ENCODE data around the gene CFAP20.
"Not testable (repeated sequence)": the region's sequence is repeated elsewhere in the genome, so short reads cannot be mapped to it uniquely, and the experiment has no call there.

Gene CFAP20

GRCh38 chr16:58099956-58100300, 29.3 kb downstream of the CFAP20 start:
- Mint-ChIP-seq H3K9me3 (no peaks in the 10 kb centered on the region), H3K4me1 (peaks cover 45% of the 10 kb centered on the region)

GRCh38 chr16:58099097-58099955, 29.9 kb downstream of the CFAP20 start:
- Mint-ChIP-seq H3K27me3 (ENCODE audit: low read depth) (no peaks in the 10 kb centered on the region), H3K4me1 (peaks cover 45% of the 10 kb centered on the region), H3K27ac (peak overlapping the region; percentile 56 to 87 (median 70)), H3K36me3 (ENCODE audit: low read depth) (no peaks in the 10 kb centered on the region), H3K9me3 (no peaks in the 10 kb centered on the region), H3K4me3 (peak overlapping the region in 1 of 3 experiments; percentile 45)
- TF ChIP-seq CTCF (IDR thresholded peaks at IDR 0.05; ENCODE audit: unreplicated experiment in 3 of 3), result no peak

More at GRCh38 chr16:58099956-58100300, 29.3 kb downstream of the CFAP20 start:
- no peak for TF ChIP-seq CTCF (IDR thresholded peaks at IDR 0.05; ENCODE audit: unreplicated experiment in 3 of 3)
- Mint-ChIP-seq H3K27ac (peak overlapping the region; percentile 26 to 70 (median 33)), H3K4me3 (no peak overlapping the region), H3K27me3 (ENCODE audit: low read depth) (no peaks in the 10 kb centered on the region), H3K36me3 (ENCODE audit: low read depth) (no peaks in the 10 kb centered on the region)

- no peak for TF ChIP-seq CTCF (IDR thresholded peaks at IDR 0.05; ENCODE audit: unreplicated experiment in 3 of 3)
- H3K4me1 Mint-ChIP-seq, result peaks cover 45% of the 10 kb centered on the region
- H3K36me3 Mint-ChIP-seq (ENCODE audit: low read depth), result no peaks in the 10 kb centered on the region
- H3K27ac Mint-ChIP-seq, result no peak overlapping the region
- no peaks in the 10 kb centered on the region for H3K27me3 Mint-ChIP-seq (ENCODE audit: low read depth)
- no peaks in the 10 kb centered on the region for H3K9me3 Mint-ChIP-seq
- H3K4me3 Mint-ChIP-seq, result no peak overlapping the region
These were observed 30.7 kb downstream of the CFAP20 start for GRCh38 chr16:58098207-58099096.

GRCh38 chr16:58096249-58096648, 32.9 kb downstream of the CFAP20 start:
- H3K27me3 Mint-ChIP-seq (ENCODE audit: low read depth), result no peaks in the 10 kb centered on the region
- H3K27ac Mint-ChIP-seq, result no peak overlapping the region
- no peaks in the 10 kb centered on the region for H3K36me3 Mint-ChIP-seq (ENCODE audit: low read depth)
- TF ChIP-seq CTCF (IDR thresholded peaks at IDR 0.05; ENCODE audit: unreplicated experiment in 3 of 3), result no peak
- H3K9me3 Mint-ChIP-seq, result no peaks in the 10 kb centered on the region
- peaks cover 38% of the 10 kb centered on the region for H3K4me1 Mint-ChIP-seq
- no peak overlapping the region for H3K4me3 Mint-ChIP-seq

- H3K36me3 Mint-ChIP-seq (ENCODE audit: low read depth); H3K27me3 Mint-ChIP-seq (ENCODE audit: low read depth); H3K27ac Mint-ChIP-seq; H3K4me3 Mint-ChIP-seq; H3K9me3 Mint-ChIP-seq: not testable (repeated sequence)
- H3K4me1 Mint-ChIP-seq, result peaks cover 35% of the 10 kb centered on the region
These were observed 33.6 kb downstream of the CFAP20 start for GRCh38 chr16:58095575-58095960.

GRCh38 chr16:58094791-58095574, 34.2 kb downstream of the CFAP20 start:
- Mint-ChIP-seq H3K27ac (no peak overlapping the region), H3K27me3 (ENCODE audit: low read depth) (no peaks in the 10 kb centered on the region), H3K9me3 (no peaks in the 10 kb centered on the region), H3K4me1 (peaks cover 29% of the 10 kb centered on the region), H3K4me3 (no peak overlapping the region), H3K36me3 (ENCODE audit: low read depth) (no peaks in the 10 kb centered on the region)
- no peak for TF ChIP-seq CTCF (IDR thresholded peaks at IDR 0.05; ENCODE audit: unreplicated experiment in 3 of 3)

Measured in nephron (organoid).